ENCODE data around the gene RDH16. TPM values are rescaled to one million over a fixed set of nuclear protein-coding genes. Genes with fewer than 3 reads are reported as not detected.

RDH16 gene
- total RNA-seq, 1 experiment from 2014 or later, result 0.16 TPM

GRCh38 chr12:56999456-56999855, 42.0 kb upstream of the RDH16 start:
- CTCF ChIA-PET, result interaction anchor here (0.6 to 9.5 kb wide), 6 partner anchors 12 to 243 kb away, joined by 3 to 119 read pairs (median 8); partner anchors contain the start of gene HSD17B6
- no TSS peak for BruUV-seq (replicated peaks)
- H3K4me3 Mint-ChIP-seq (ENCODE audit: unreplicated experiment), result no peak overlapping the region
- POLR2A ChIA-PET, result no interaction called here
- H3K4me1 Mint-ChIP-seq (ENCODE audit: insufficient read depth, unreplicated experiment), result peaks cover 18% of the 10 kb centered on the region
- peaks cover 51% of the 10 kb centered on the region for H3K36me3 Mint-ChIP-seq (ENCODE audit: insufficient read depth, unreplicated experiment)
- DNase-seq (ENCODE audit: unreplicated experiment), result no peak
- no peaks in the 10 kb centered on the region for H3K27me3 Mint-ChIP-seq (ENCODE audit: insufficient read depth, unreplicated experiment)
- no peak overlapping the region for H3K27ac Mint-ChIP-seq (ENCODE audit: low read depth, unreplicated experiment)
- no peaks in the 10 kb centered on the region for H3K9me3 Mint-ChIP-seq (ENCODE audit: unreplicated experiment)
- TF ChIP-seq, protein P1, sequence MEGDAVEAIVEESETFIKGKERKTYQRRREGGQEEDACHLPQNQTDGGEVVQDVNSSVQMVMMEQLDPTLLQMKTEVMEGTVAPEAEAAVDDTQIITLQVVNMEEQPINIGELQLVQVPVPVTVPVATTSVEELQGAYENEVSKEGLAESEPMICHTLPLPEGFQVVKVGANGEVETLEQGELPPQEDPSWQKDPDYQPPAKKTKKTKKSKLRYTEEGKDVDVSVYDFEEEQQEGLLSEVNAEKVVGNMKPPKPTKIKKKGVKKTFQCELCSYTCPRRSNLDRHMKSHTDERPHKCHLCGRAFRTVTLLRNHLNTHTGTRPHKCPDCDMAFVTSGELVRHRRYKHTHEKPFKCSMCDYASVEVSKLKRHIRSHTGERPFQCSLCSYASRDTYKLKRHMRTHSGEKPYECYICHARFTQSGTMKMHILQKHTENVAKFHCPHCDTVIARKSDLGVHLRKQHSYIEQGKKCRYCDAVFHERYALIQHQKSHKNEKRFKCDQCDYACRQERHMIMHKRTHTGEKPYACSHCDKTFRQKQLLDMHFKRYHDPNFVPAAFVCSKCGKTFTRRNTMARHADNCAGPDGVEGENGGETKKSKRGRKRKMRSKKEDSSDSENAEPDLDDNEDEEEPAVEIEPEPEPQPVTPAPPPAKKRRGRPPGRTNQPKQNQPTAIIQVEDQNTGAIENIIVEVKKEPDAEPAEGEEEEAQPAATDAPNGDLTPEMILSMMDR (IDR thresholded peaks at IDR 0.05; ENCODE audit: unreplicated experiment), result no peak
- intact Hi-C loops (cut with micrococcal nuclease), result no loop called here

- BruUV-seq (replicated peaks), result no TSS peak
- intact Hi-C loops (cut with micrococcal nuclease), result no loop called here
- POLR2A ChIA-PET, result no interaction called here
- Mint-ChIP-seq H3K36me3 (ENCODE audit: insufficient read depth, unreplicated experiment) (peaks cover 46% of the 10 kb centered on the region), H3K4me1 (ENCODE audit: insufficient read depth, unreplicated experiment) (peaks cover 14% of the 10 kb centered on the region), H3K27ac (ENCODE audit: low read depth, unreplicated experiment) (no peak overlapping the region), H3K4me3 (ENCODE audit: unreplicated experiment) (no peak overlapping the region), H3K27me3 (ENCODE audit: insufficient read depth, unreplicated experiment) (no peaks in the 10 kb centered on the region), H3K9me3 (ENCODE audit: unreplicated experiment) (no peaks in the 10 kb centered on the region)
- CTCF ChIA-PET, result interaction anchor here (0.5 to 9.5 kb wide), 4 partner anchors 11 to 242 kb away, joined by 3 to 119 read pairs (median 10); no protein-coding TSS in a partner anchor
- TF ChIP-seq, protein P1 (IDR thresholded peaks at IDR 0.05; ENCODE audit: unreplicated experiment), result no peak
- no peak for DNase-seq (ENCODE audit: unreplicated experiment)
Observed at GRCh38 chr12:56998981-56999380, 41.6 kb upstream of the RDH16 start.

DNA sequence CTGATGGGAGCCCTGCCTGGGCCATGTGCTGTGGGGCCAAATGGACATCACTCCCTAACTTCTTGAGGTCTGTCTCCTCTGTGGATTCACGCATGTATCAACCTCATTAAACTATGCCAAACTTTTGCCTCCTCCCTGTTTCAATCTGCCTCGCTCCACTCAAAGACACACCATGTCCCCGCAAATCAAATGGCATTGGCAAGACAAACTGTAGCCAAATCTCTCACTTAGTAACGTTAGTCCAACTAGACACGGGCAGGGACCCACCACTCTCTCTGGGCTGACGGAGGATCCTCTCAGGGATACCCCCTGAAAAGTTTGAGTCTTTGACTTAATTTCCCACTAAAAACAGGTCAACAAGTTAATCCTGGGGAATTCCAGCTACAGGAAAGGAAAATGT, 40.9 kb upstream of the RDH16 start:
- intact Hi-C loops (cut with micrococcal nuclease), result no loop called here
- H3K4me1 Mint-ChIP-seq (ENCODE audit: insufficient read depth, unreplicated experiment), result peaks cover 13% of the 10 kb centered on the region
- ChIA-PET POLR2A (no interaction called here), CTCF (interaction anchor here (0.5 to 9.5 kb wide), 3 partner anchors 10 to 242 kb away, joined by 4 to 119 read pairs (median 17); no protein-coding TSS in a partner anchor)
- no peak for DNase-seq (ENCODE audit: unreplicated experiment)
- no peaks in the 10 kb centered on the region for H3K9me3 Mint-ChIP-seq (ENCODE audit: unreplicated experiment)
- TF ChIP-seq, protein P1 (IDR thresholded peaks at IDR 0.05; ENCODE audit: unreplicated experiment), result no peak
- no peak overlapping the region for H3K27ac Mint-ChIP-seq (ENCODE audit: low read depth, unreplicated experiment)
- no TSS peak for BruUV-seq (replicated peaks)
- peaks cover 39% of the 10 kb centered on the region for H3K36me3 Mint-ChIP-seq (ENCODE audit: insufficient read depth, unreplicated experiment)
- H3K27me3 Mint-ChIP-seq (ENCODE audit: insufficient read depth, unreplicated experiment), result no peaks in the 10 kb centered on the region
- no peak overlapping the region for H3K4me3 Mint-ChIP-seq (ENCODE audit: unreplicated experiment)

GRCh38 chr12:56996793-56997545, 39.6 kb upstream of the RDH16 start:
- Mint-ChIP-seq H3K9me3 (ENCODE audit: unreplicated experiment) (no peaks in the 10 kb centered on the region), H3K27me3 (ENCODE audit: insufficient read depth, unreplicated experiment) (no peaks in the 10 kb centered on the region), H3K4me1 (ENCODE audit: insufficient read depth, unreplicated experiment) (peaks cover 13% of the 10 kb centered on the region), H3K27ac (ENCODE audit: low read depth, unreplicated experiment) (no peak overlapping the region), H3K36me3 (ENCODE audit: insufficient read depth, unreplicated experiment) (peaks cover 26% of the 10 kb centered on the region), H3K4me3 (ENCODE audit: unreplicated experiment) (no peak overlapping the region)
- intact Hi-C loops (cut with micrococcal nuclease), result no loop called here
- TF ChIP-seq, protein P1 (IDR thresholded peaks at IDR 0.05; ENCODE audit: unreplicated experiment), result no peak
- CTCF ChIA-PET, result interaction anchor here (1.1 to 3.0 kb wide), 5 partner anchors 8 to 233 kb away, joined by 3 to 17 read pairs (median 5); no protein-coding TSS in a partner anchor
- no TSS peak for BruUV-seq (replicated peaks)
- POLR2A ChIA-PET, result no interaction called here
- DNase-seq (ENCODE audit: unreplicated experiment), result no peak

Data from MCF 10A (cell line).